Fibroblast of lung (primary cell): ENCODE measurements around the gene ZFR. TPM values are rescaled to one million over a fixed set of nuclear protein-coding genes. Genes with fewer than 3 reads are reported as not detected.

Source experiments
- DNase-seq, 2 donors: peaks; one replicate each; pipeline versions ENCODE4 v3.0.0 to v3.0.0-alpha.2; 2010; ENCODE audit warnings: low read depth in 2 of 2
- H2AFZ ChIP-seq: 2 replicates; pipeline ENCODE4 v1.5.1; 2012; ENCODE audit warnings: low read length, control low read depth, inconsistent platforms
- H3K27ac ChIP-seq: 2 replicates; pipeline ENCODE4 v1.5.1; 2011; ENCODE audit warnings: low read length, control low read depth; ENCODE audit not compliant: insufficient read depth
- H3K27me3 ChIP-seq: 2 replicates; pipeline ENCODE4 v1.5.1; 2011; ENCODE audit warnings: mild to moderate bottlenecking, low read length; ENCODE audit not compliant: control insufficient read depth, insufficient read depth
- H3K36me3 ChIP-seq: 2 replicates; pipeline ENCODE4 v1.5.1; 2011; ENCODE audit warnings: low read length; ENCODE audit not compliant: control insufficient read depth, insufficient read depth
- H3K4me1 ChIP-seq: 2 replicates; pipeline ENCODE4 v1.5.1; 2011; ENCODE audit warnings: low read length; ENCODE audit not compliant: control insufficient read depth, insufficient read depth; ENCODE audit errors: extremely low read depth
- H3K4me2 ChIP-seq: 2 replicates; pipeline ENCODE4 v1.5.1; 2011; ENCODE audit warnings: low read length, control low read depth; ENCODE audit not compliant: insufficient read depth; ENCODE audit errors: extremely low read depth
- H3K4me3 ChIP-seq, 4 experiments: fragments of 200-600 bp in 1 of 4; sonication (generic) in 1 of 4; replicated peaks in 1 of 4; 2 replicates each; pipeline ENCODE4 v1.5.1; 2011 to 2016; ENCODE audit warnings: low read length in 4 of 4, low read depth in 3 of 4, mild to moderate bottlenecking in 3 of 4, control low read depth in 2 of 4, inconsistent platforms in 1 of 4, mixed read lengths in 1 of 4; ENCODE audit not compliant: insufficient read depth in 1 of 4; ENCODE audit errors: control extremely low read depth in 1 of 4
- H3K79me2 ChIP-seq: 2 replicates; pipeline ENCODE4 v1.5.1; 2012; ENCODE audit warnings: mild to moderate bottlenecking, low read length, inconsistent platforms; ENCODE audit not compliant: control insufficient read depth, insufficient read depth
- H3K9ac ChIP-seq: 2 replicates; pipeline ENCODE4 v1.5.1; 2011; ENCODE audit warnings: mild to moderate bottlenecking, low read length, control low read depth; ENCODE audit not compliant: insufficient read depth
- H3K9me3 ChIP-seq: 2 replicates; pipeline ENCODE4 v1.5.1; 2012; ENCODE audit warnings: low read depth, low read length; ENCODE audit not compliant: control insufficient read depth, insufficient read depth
- H4K20me1 ChIP-seq: 2 replicates; pipeline ENCODE4 v1.5.1; 2011; ENCODE audit warnings: low read length; ENCODE audit not compliant: control insufficient read depth, insufficient read depth; ENCODE audit errors: extremely low read depth
- CTCF ChIP-seq, 2 donors: IDR thresholded peaks in 1 of 2; conservative IDR thresholded peaks in 1 of 2; 1 replicate in 1 of 2; 2 replicates in 1 of 2; pipeline ENCODE4 v1.5.1; 2011 to 2012; ENCODE audit warnings: low read length in 2 of 2, control low read depth in 1 of 2, inconsistent platforms in 1 of 2, low read depth in 1 of 2, mild to moderate bottlenecking in 1 of 2
- EZH2 ChIP-seq: IDR thresholded peaks from 2 replicates; pipeline ENCODE4 v1.5.1; 2012; ENCODE audit warnings: low read length, control low read depth, mild to moderate bottlenecking; ENCODE audit errors: missing control alignments
- polyA plus RNA-seq, 2 donors: library from polyadenylated mRNA; depleted of rRNA in 1 of 2; stranded (reverse) in 1 of 2; unstranded in 1 of 2; fragments of >200 nt; gene quantifications; 2 replicates each; pipeline ENCODE4 v1.2.1, GENCODE V29; 2011 to 2012; ENCODE audit warnings: missing spikeins in 1 of 2
- total RNA-seq: library from RNA; depleted of rRNA; stranded (reverse); fragments of >200 nt; gene quantifications from 2 replicates; pipeline ENCODE4 v1.2.1, GENCODE V29; 2014

ZFR gene
- total and polyA plus RNA-seq, 2 donors (not counting 1 experiment from before 2014, with no cell fraction given): 56.8 to 113 TPM

DNA sequence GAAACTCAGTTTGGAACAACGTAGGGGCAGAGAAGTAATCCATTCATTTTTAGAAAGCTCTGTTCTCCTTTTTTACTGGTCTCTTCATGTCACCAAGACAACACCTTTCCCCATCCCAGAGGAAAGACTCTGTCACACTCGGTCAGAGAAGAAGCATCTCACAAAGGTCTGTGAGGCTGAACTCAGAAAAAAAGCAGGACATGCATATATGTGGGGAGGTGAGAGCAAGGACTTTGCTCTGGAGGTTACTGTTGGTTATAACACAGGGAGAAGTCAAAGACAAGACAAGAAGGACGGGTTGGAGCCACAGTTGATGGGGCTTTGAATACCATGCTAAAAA is 112.6 kb downstream of the ZFR start:
- Histone ChIP-seq H3K4me3 (no peak overlapping the region), H3K27me3 (no peaks in the 10 kb centered on the region), H3K79me2 (no peaks in the 10 kb centered on the region), H3K9ac (no peak overlapping the region), H3K4me1 (no peaks in the 10 kb centered on the region), H2AFZ (no peak overlapping the region), H3K36me3 (no peaks in the 10 kb centered on the region), H3K4me2 (no peak overlapping the region), H3K9me3 (no peaks in the 10 kb centered on the region), H4K20me1 (no peaks in the 10 kb centered on the region), H3K27ac (no peak overlapping the region)
- TF ChIP-seq EZH2: no peak
- TF ChIP-seq CTCF (conservative IDR thresholded peaks at IDR 0.05 in 1 of 2, IDR thresholded peaks at IDR 0.05 in 1 of 2; ENCODE audit: low read depth in 1 of 2, low read length in 2 of 2): no peak
- DNase-seq: no peak

- Histone ChIP-seq H3K4me3 (no peak overlapping the region), H3K4me1 (no peaks in the 10 kb centered on the region), H4K20me1 (no peaks in the 10 kb centered on the region), H3K4me2 (no peak overlapping the region), H3K27me3 (no peaks in the 10 kb centered on the region), H3K36me3 (no peaks in the 10 kb centered on the region), H3K9ac (no peak overlapping the region), H3K27ac (no peak overlapping the region), H3K9me3 (no peaks in the 10 kb centered on the region), H2AFZ (no peak overlapping the region), H3K79me2 (no peaks in the 10 kb centered on the region)
- DNase-seq: no peak
- TF ChIP-seq CTCF (conservative IDR thresholded peaks at IDR 0.05 in 1 of 2, IDR thresholded peaks at IDR 0.05 in 1 of 2; ENCODE audit: low read depth in 1 of 2, low read length in 2 of 2) (no peak), EZH2 (no peak)
Measured at GRCh38 chr5:32331217-32331934, 113.2 kb downstream of the ZFR start.

- Histone ChIP-seq H3K79me2 (no peaks in the 10 kb centered on the region), H4K20me1 (no peaks in the 10 kb centered on the region), H3K4me1 (no peaks in the 10 kb centered on the region), H3K36me3 (no peaks in the 10 kb centered on the region), H3K9ac (no peak overlapping the region), H2AFZ (no peak overlapping the region), H3K4me2 (no peak overlapping the region), H3K9me3 (no peaks in the 10 kb centered on the region), H3K4me3 (no peak overlapping the region), H3K27ac (no peak overlapping the region), H3K27me3 (no peaks in the 10 kb centered on the region)
- no peak for DNase-seq
- no peak for TF ChIP-seq CTCF (conservative IDR thresholded peaks at IDR 0.05 in 1 of 2, IDR thresholded peaks at IDR 0.05 in 1 of 2; ENCODE audit: low read depth in 1 of 2, low read length in 2 of 2)
- no peak for TF ChIP-seq EZH2
Measured at GRCh38 chr5:32330126-32330971, 114.2 kb downstream of the ZFR start.
